Measurements from ENCODE around the gene SPIRE1.
"Not testable (repeated sequence)": the region's sequence is repeated elsewhere in the genome, so short reads cannot be mapped to it uniquely, and the experiment has no call there.

Gene SPIRE1

DNA sequence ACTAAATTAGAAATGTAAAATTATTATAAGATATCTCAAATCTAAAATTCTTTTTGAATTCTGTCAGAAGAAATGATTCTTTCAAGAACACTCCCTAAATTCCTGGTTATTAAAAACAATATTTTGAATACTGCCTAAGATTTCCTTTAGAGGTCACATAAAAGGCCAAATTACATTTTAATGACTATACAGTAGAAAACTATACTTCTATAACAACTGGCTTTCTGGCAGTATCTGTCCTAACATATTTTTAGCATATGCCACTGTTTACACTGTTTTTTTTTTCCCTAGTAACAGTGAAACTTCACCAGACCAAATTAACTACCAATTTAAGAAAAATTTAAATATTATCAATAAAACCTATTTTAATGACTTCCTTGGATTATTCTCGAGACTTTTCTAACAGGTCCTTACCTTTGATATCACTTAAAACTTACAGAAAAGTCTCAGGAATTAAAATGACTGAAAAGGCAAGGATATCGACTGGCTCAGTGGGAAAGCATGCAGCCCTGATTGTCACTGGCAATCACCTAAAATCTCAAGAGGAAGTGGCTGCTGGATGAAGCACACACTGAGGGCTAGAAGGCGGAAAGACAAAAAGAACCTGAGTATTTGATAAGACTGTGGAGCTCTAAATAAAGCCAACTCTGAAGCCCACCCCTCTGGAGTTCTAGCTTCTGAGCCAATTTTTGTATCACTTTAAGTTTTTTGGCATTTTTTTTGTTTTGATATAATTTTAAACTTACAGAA lies 59.6 kb downstream of the SPIRE1 start:
- no peak for DNase-seq

DNA sequence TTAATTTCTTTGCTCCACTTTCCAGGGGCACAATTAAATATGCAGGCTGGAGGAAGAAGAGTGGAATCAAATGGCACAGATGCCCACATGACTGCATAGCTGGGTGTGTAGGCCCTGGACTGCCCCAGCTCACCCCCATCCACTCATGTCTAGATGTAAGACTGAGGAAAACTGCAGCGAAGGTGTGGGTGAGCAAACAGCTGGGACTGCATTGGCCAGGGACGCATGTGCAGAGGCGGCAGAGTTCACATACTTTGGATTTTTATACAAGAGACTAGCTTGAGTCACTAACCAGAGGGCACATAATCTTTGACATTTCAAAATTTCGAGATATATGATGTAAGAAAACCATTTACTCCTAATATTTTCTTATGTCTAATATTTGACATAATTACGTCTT lies 60.1 kb downstream of the SPIRE1 start:
- DNase-seq = no peak

DNA sequence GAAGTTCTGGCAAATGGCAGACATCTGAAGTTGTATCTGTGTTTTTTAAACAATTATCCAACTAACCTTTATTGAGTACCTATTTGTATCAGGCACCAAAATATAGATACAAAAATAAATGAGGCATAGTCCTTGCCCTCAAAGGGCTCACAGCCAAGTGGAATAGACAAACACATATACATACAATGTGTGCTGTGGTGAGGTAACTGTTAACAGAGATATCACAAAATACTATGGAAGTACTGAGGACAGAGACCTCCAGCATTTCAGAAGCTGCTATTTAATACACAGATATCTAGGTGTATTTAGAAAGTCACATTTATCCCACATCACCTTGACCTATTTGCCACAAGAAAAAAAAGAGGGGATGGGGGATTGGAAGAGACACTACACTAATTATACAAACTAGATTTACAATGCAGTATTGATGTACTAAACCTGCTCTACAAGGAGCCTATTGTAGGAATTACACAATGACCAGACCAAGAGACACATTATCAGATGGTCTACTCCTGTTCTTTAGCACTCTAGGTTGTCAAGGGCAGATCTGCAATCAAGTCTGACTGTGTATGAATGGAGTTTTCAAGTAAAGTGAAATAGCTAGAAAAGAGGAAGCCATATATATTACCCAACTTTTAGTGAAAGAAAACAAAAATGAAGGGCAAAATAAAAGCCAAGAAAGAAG lies 62.2 kb downstream of the SPIRE1 start:
- no peak for DNase-seq

DNA sequence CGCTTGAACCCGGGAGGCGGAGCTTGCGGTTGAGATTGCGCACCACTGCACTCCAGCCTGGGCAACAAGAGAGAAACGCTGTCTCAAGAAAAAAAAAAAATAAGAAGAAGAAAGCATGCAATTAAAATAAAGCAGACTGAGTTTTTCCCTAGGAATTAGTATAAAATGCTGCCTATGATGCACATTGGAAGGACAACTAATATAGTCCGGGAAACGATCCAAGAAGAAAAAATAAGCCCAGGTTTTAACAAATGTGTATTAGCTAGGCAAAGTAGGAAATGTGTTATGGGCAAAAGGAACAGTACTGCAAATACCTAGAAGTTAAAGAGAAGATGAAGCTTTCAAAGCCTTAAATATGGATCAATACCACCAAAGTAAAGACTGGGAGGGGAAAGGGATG lies 64.0 kb downstream of the SPIRE1 start:
- peak in 1 of 2 experiments; percentile 32 for DNase-seq

DNA sequence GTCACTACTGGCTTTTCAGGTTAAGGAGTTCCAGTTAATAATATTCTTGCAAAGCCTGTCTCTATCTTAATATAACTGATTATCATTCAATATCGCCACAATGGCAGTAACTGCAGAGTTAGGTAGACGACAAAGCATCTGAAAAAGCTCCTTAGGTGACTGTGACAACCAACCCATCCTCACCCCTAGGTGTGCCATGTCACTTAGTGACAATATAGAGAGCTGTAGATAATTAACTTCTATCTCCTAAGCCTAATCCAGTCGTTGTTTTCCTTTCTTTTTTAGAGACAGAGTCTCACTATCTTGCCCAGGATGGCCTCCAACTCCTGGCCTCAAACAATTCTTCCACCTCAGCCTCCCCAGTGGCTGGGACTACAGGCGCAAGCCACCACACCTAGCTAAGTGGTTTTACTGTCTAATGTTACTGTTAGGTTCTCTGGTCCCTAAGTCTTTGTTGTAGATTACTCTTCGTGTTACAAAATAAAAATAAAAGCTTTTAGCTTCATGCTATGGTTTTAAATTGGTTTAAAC lies 65.2 kb downstream of the SPIRE1 start:
- DNase-seq = no peak

DNA sequence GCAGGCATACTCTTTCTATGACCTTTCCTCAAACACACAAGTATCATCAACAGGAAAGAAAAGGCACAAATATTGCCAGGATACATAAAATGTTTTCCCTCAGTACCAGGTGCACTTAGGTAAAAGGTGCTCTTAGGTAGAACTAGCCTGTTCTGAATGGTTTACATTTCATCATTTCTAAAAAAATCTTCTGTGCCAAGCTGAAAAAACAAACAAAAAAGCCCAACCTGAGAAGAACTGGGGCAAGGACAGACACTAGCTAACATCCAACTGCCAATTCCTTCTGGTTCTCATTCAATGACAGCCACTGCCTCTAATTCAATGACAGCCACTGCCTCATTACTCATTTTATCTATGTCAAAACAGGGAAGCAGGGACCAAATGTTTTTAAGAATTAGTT lies 68.5 kb downstream of the SPIRE1 start:
- DNase-seq = no peak

DNA sequence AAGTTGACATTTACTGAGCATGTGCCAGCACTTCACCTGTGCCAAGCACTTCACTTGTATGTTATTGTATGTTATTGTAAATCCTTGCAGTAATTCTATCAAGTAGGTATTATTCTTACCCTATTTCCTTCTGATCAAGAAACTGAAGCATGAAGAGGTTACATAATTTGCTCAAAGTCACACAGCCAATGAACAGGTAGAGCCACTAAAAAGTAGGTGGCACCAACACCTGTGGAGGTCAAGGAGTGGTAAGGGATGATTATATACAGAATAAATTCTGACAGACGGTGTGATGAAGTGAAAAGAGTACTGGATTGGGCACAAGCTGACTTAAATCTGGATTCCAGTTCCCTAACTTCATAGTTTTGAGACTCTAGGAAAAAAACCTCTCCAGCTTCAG lies 71.0 kb downstream of the SPIRE1 start:
- no peak for DNase-seq

DNA sequence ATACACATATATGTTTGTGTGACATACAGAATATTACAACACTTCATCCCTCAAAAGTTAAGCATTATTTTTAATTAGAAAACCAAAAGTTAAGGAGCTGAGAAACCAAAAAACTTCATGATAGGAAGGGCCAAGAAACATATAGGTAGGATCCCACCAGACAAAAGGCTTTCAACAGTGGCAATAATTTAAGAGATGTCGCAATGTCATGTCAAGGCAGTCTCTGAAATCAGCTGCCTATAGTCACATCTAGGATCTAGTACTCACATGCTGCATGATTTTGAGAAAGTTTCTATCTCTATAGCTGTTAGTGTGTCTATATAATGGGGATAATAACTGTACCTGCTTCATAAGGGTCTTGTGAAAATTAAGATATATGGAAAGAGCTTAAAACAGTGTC lies 72.7 kb downstream of the SPIRE1 start:
- DNase-seq = no peak

DNA sequence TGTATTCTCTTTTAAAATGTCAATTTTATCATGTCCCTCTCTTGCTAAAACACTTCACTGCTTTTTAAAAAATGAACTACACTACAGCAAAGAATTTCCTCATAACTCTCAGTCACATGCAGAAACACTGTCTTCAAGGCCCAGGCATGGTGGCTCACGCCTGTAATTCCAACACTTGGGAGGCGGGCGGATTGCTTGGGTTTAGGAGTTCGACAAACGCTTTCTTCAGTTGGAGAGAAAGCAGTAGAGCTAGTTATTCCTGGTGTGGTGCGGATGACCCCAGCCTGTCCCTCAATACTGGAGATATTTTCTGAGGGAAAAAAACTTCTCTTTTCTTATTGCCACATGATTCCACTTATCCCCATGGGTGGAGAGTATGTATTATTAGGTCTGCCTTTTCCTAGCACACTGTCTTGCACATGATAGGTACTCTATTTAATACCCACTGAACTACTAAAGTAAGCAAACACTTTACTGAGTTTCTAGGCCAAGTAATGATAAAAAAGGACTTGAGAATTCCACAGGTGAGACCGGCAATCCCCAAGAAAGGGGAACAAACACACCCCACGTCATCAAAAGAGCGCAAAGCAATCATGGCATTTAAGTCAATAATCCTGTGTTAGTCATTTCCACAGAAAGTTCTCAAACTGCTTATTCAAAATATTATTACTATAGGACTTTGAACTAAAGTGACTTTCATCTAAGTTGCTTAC lies 77.1 kb downstream of the SPIRE1 start:
- no peak for DNase-seq

DNA sequence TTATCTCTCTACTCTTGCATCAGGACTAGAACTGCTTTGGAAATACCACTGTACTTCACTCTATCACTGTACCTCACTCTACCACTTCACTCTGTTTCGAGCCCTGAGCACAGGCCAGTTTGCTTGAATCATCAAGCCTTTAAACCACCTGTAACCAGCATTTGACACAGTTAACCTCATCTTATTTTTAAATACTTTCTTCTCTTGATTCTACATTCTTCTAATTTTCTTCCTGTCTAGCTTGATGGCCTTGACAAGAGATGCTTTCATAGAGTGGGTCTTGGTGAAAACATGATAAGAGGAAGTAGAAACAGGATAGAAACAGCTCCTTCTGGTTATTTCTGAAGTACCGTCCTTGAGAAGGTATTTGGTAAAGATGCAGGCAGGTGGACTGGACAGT lies 78.1 kb downstream of the SPIRE1 start:
- DNase-seq = no peak

DNA sequence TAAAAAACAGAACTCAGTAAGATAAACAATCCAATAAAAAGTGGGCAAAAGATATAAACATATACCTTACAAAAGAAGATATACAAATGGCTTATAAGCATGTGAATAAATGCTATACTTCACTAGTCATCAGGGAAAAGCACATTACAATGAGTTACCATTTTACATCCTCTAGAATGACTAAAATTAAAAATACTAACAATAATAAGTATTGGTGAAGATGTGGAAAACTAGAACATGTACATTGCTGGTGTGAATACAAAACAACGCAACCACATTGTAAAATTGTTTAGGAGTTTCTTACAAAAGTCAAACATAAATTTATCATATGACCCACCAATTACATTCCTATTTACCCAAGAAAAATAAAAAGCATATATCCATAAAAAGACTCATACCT lies 80.1 kb downstream of the SPIRE1 start:
- DNase-seq = no peak

DNA sequence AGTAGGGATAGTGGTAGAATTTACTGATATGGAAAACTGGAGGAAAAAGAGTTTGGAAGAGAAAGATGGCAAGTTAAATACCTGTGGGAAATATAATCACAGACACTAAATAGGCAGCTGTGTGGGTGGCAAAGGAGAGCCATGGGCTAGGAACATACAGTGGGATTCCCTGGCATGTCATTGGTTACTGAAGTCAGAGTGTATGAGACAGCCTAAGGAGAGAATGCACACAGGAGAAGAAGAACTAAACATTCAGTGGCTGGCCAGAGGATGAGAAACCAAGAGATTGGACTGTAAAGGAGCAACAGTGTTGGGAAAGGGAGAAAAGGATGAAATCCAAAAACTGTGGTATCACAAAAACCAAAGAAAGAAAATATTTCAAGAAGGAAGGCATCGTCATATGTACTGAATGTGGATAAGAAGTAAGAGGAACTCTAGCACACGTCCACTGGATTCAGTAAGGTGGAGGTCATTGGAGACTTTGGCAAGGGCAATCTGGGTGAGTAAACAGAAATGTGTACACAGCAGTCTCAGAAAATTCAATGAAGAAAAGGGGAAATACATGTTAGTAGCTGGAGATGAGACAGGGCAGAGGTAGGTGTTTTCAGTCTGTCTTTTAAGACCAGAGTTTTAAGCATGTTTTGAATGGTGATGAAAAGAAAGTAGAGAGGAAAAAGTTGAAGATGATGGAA lies 83.3 kb downstream of the SPIRE1 start:
- DNase-seq = no peak

DNA sequence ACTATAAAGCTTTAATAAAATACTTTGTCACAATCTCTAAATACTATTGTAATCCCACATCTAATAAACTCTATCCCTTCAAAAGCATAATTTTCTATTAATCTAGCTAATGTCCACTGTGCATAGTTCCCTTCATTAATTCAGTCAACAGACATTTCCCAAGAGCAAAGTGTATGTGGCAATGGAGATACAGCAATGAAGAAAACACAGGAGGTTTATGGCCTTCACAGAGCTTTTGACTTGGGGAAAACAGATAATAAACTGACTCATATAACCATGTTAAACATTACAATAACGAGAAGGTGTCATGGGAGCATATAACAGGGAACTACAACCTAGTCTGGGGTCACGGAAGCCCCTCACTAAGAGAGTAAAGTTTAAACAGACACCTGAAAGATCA lies 86.3 kb downstream of the SPIRE1 start:
- no peak for DNase-seq

DNA sequence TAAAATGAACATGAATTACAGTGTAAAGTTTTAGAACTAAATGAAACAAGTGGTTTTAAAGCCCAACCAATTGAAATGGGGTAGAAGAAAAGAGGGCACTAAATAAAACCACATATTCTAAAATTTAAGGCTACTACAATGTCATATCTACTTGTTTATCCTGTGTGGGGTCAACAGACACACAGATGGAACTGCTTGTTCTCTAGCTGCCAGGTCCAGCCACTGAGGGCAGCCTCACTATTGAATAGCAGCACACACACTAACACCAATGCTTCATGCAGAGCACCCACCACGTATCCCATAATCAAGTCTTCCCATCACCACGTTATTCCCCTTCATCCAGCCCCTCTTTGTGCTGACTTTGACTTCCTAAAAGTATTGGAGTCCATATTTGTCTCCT lies 88.1 kb downstream of the SPIRE1 start:
- no peak for DNase-seq

DNA sequence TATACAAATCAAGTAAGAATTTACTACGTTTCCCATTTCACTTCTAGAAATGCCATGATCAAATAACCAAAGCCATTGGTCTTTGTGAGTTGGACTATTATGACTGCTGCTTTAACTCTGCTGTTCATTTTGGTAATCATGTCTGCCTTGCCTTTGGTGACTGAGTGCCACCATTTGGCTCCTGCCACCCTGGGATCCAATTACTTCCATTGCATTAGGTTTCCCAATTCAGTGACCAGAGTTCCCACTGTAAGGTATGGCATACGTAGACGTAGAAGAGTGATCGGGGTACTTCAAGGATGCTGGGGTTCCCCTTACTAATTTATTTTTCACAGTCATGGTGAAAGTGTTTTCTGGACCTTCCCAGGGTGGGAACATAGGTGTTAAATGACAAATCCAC lies 90.1 kb downstream of the SPIRE1 start:
- no peak for DNase-seq

DNA sequence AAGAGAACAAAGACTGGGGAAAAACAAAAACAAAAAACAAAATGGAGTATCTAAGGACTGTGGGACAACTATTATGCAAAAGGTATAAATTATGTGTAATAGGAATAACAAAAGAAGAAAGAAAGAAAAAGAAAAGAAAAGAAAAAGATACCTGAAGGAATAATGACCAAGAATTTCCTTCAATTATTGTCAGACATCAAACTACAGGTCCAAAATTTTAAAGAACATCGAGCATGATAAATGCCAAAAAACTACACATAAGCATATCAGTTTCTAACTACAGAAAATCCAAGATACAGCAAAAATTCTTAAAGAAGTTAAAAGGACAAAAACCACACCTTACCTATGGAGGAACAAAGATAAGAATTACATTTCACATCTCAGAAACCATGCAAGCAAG lies 93.0 kb downstream of the SPIRE1 start:
- DNase-seq = no peak

DNA sequence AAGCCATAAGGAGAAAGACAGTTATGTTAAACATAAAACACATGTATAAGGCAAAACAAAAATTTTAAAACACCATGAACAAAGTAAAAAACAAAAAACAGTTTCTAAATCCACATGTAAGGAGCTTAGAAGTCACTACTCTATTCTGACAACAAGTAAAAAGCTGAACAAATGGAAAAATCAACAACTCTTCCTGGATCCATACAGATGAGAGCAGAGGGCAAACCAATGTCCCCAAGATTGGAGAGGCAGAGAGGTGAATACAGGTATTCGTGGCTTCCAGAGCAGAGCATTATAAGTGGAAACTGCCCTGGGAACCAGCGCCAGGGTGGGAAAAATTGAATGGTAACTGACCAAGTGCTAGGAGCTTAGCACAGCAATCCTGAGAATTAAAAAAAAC lies 93.5 kb downstream of the SPIRE1 start:
- DNase-seq = no peak

DNA sequence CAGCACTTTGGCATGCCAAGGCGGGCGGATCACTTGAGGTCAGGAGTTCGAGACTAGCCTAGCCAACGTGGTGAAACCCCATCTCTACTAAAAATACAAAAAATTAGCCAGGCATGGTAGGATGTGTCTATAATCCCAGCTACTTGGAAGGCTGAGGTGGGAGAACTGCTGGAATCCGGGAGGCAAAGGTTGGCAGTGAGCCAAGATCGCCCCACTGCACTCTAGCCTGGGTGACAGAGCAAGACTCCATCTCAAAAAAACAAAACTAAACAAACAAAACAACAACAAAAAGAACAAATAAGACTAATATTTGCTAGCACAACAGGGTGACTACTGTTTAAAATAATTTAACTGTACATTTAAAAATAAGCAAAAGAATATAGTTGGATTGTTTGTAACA lies 97.3 kb downstream of the SPIRE1 start:
- DNase-seq = not testable (repeated sequence)

DNA sequence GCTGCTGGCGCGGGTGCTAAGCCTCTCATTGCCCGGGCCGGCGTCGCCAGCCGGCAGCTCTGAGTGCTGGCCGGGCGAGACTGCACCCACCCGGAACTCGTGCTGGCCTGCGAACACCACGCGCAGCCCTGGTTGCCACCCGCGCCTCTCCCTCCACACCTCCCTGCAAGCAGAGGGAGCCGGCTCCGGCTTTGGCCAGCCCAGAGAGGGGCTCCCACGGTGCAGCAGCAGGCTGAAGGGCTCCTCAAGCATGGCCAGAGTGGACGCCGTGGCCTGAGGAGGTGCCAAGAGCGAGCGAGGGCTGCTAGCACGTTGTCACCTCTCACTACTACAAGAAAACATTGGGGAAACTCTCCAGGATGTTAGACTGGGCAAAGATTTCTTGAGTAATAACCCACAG lies 98.6 kb downstream of the SPIRE1 start:
- no peak for DNase-seq

DNA sequence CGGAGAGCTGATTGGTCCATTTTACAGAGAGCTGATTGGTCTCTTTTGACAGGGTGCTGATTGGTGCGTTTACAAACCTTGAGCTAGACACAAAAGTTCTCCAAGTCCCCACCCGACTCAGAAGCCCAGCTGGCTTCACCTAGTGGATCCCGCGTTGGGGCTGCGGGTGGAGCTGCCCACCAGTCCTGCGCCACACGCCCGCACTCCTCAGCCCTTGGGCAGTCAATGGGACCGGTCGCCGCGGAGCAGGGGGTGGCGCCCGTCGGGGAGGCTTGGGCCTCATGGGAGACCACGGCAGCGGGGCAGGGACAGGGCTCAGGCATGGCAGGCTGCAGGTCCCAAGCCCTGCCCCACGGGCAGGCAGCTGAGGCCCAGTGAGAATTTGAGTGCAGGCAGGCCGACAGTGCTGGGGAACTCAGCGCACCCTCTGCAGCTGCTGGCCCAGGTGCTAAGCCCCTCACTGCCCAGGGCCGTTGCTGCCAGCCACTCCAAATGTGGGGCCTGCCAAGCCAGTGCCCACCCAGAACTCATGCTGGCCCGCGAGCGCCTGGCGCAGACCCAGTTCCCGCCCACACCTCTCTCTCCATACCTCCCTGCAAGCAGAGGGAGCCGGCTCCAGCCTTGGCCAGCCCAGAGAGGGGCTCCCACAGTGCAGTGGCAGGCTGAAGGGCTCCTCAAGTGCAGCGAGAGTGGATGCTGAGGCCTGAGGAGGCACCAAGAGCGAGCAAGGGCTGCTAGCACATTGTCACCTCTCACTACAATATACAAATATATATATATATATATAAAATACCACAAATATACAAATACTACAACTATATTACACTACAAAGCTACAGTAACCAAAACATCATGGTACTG lies 100.7 kb downstream of the SPIRE1 start:
- no peak for DNase-seq

DNA sequence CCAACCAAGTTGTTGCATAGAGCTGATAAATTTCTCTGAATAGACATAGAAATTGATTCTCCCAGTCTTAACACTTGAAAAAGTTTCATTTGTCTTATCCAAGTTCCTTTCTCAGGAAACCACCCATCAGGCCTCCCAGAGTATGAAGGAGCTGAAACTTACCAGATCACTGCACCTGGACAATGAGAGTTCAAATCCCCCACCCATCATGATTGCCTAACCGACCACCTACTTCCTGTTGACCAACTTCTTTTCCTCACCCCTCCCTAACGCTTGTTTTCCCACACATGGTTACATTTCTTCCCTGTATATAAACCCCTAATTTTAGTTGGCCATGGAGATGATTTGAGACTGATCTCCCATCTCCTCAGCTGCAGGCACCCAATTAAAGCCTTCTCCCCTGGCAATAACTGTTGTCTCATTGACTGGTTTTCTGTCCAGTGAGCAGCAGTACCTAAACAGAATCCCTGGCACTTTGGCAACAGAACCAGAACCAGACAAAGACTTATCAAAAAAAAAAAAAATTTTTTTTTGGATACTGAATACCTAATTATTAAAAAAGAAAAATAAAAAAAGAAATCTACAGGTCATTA lies 103.0 kb downstream of the SPIRE1 start:
- no peak for DNase-seq

DNA sequence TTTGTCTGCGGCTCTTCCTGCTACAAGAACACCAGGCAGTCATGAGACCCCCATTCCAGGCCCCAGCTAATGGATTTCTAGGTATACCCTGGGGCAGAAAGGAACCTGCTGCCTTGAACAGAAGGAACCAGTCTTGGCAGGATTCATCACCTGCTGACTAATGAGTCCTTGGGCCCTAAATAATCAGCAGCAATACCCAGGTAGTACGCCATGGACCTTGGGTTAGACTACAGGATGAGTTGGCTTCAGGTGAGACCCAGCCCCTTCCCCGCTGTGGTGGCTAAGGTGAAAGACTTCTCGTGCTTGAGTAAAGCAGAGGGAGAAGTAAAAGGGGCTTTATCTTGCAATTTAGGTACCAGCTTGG lies 105.0 kb downstream of the SPIRE1 start:
- no peak for DNase-seq
